GM10248 (cell line): Measurements from ENCODE around the gene ITIH4.

Experiments
- CTCF ChIA-PET: fragments of 300-600 bp; sonication (Branson Sonifier 250); formaldehyde crosslinking; extraction: SDS; loops from one replicate; lab custom pipeline; 2021; ENCODE audit warnings: antibody characterized with exemption; lab: Yijun Ruan, JAX
- POLR2A ChIA-PET: fragments of 350-650 bp; sonication (Branson Sonifier 250); formaldehyde crosslinking; extraction: SDS; loops from one replicate; lab custom pipeline; 2020; ENCODE audit warnings: antibody characterized with exemption; lab: Yijun Ruan, JAX
- DNase-seq: peaks from one replicate; pipeline ENCODE4 v3.0.0; 2012; ENCODE audit errors: extremely low spot score
- CTCF ChIP-seq: IDR thresholded peaks from 2 replicates; pipeline ENCODE4 v1.5.1; 2012; ENCODE audit warnings: mild to moderate bottlenecking, low read depth; ENCODE audit errors: extremely low read depth, missing control alignments, control extremely low read depth

The ITIH4 gene

DNA sequence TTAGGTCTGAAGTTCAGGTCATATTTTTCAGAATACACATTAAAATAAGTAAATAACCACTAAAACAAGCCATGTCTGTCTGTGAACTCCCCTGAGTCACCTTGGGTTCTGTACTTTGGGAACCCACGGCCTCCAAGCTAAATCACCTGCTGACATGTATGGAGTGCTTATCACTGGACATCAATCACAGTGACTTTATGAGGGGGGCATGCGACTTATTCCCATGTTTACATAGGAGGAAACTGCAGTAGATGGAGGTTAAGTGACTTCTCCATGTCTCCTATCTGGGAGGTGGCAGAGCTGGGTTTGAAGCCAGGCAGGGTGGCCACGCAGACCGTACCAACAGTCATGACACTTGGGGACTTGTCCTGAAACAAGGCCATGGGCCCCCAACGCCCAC is 8.1 kb downstream of the ITIH4 start:
- no peak for TF ChIP-seq CTCF
- ChIA-PET CTCF (interaction anchor here (0.8 to 2.5 kb wide), 6 partner anchors 11 to 99 kb away, joined by 3 to 16 read pairs (median 4); partner anchors contain the start of gene ITIH3), POLR2A (no interaction called here)
- no peak for DNase-seq

- TF ChIP-seq CTCF: peak; percentile 62
- CTCF ChIA-PET: interaction anchor here (0.7 to 3.8 kb wide), 13 partner anchors 9 to 103 kb away, joined by 3 to 16 read pairs (median 3); no protein-coding TSS in a partner anchor
- POLR2A ChIA-PET: interaction anchor here (0.5 kb wide), 1 partner anchor 107 kb away, joined by 5 read pairs; no protein-coding TSS in a partner anchor
- peak; percentile 65 for DNase-seq
Observed at GRCh38 chr3:52820736-52821135, 9.7 kb downstream of the ITIH4 start.

DNA sequence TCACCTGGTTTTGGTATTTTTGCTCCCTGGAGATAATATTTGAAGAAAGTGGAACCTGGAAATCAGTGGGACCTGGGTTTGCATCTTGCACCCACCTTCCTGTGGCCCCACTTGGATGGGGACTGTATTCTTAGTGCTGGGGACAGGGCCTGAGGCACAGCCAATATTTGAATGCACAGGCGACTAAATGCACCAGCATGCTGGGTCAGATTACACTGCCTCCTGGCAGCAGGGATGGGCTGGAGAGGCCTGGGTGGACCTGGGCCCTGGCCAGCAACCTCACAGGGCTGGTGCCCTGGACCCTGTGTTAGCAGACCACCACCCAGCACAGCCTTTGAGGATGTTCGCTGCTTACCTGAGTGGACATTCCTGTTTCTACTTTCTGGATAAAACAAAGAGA is 10.5 kb downstream of the ITIH4 start:
- CTCF ChIA-PET: interaction anchor here (0.7 to 3.8 kb wide), 14 partner anchors 9 to 374 kb away, joined by 3 to 16 read pairs (median 3); partner anchors contain the start of gene ITIH3
- no peak for TF ChIP-seq CTCF

GRCh38 chr3:52817860-52818259 is 12.6 kb downstream of the ITIH4 start:
- ChIA-PET POLR2A (no interaction called here), CTCF (interaction anchor here (1.8 to 3.1 kb wide), 3 partner anchors 9 to 372 kb away, joined by 4 to 11 read pairs (median 7); no protein-coding TSS in a partner anchor)
- DNase-seq: no peak
- TF ChIP-seq CTCF: no peak

More for the DNA sequence above, 10.5 kb downstream of the ITIH4 start:
- POLR2A ChIA-PET: no interaction called here
- no peak for DNase-seq

DNA sequence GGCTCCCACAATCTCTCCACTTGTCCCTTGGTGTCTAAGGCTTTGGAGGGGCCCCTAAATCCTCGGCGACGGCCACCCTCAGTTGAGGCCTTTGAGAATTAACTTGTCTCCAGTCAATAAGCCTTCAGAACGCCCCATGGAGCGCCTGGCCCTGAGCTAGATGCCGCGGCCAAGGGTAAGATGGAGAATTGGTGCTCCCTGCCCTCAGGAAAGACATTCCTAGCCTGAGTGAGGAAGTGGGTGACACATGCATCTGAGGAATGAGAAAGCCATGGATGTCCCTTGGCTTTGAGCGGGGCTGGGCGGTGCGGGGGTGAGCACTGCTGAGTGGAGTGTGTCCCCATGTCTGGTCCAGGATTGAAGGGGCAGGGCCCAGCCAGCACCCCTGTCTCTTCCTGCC is 13.3 kb downstream of the ITIH4 start:
- TF ChIP-seq CTCF: no peak
- DNase-seq: no peak
- POLR2A ChIA-PET: no interaction called here
- CTCF ChIA-PET: interaction anchor here (1.5 to 3.1 kb wide), 2 partner anchors 13 to 19 kb away, joined by 4 to 11 read pairs; no protein-coding TSS in a partner anchor

DNA sequence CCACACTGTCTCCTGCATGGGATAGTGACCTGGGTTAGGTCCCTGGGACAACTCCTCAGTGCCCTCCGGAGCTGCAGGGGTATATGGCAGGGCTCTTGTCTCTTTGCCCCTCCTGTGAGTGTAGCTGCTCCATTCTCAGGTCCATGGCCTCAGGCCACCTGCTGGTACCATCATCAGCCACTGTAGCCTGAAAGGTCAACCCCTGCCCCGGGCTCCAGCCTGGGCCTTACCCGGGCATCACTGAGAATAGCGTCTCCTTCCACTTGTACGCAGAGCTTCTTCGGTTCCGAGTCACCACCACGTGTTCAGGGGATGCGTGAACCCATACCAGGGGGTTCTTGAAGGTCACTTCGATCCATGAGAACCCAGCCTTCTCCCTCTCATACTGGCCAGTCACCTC is 13.8 kb downstream of the ITIH4 start:
- no peak for DNase-seq
- no peak for TF ChIP-seq CTCF
- CTCF ChIA-PET: interaction anchor here (1.0 to 3.1 kb wide), 4 partner anchors 12 to 29 kb away, joined by 3 to 11 read pairs (median 4); no protein-coding TSS in a partner anchor
- POLR2A ChIA-PET: no interaction called here

GRCh38 chr3:52816199-52816598 is 14.3 kb downstream of the ITIH4 start:
- no peak for TF ChIP-seq CTCF
- POLR2A ChIA-PET: no interaction called here
- DNase-seq: no peak
- CTCF ChIA-PET: interaction anchor here (1.0 to 3.1 kb wide), 5 partner anchors 12 to 29 kb away, joined by 3 to 11 read pairs (median 4); no protein-coding TSS in a partner anchor
